AG09319 (cell line): ENCODE results near the gene RER1.

Experiments used
- DNase-seq: peaks from one replicate; pipeline ENCODE4 v3.0.0-alpha.2; 2010; ENCODE audit warnings: low read depth; ENCODE audit errors: extremely low read depth
- CTCF ChIP-seq: IDR thresholded peaks from 2 replicates; pipeline ENCODE4 v1.5.1; 2011; ENCODE audit warnings: low read depth, mild to moderate bottlenecking, inconsistent platforms, low read length, moderate library complexity

RER1 gene

GRCh38 chr1:2376261-2376741 lies 15.3 kb upstream of the RER1 start:
- no peak for DNase-seq
- TF ChIP-seq CTCF: no peak

DNA sequence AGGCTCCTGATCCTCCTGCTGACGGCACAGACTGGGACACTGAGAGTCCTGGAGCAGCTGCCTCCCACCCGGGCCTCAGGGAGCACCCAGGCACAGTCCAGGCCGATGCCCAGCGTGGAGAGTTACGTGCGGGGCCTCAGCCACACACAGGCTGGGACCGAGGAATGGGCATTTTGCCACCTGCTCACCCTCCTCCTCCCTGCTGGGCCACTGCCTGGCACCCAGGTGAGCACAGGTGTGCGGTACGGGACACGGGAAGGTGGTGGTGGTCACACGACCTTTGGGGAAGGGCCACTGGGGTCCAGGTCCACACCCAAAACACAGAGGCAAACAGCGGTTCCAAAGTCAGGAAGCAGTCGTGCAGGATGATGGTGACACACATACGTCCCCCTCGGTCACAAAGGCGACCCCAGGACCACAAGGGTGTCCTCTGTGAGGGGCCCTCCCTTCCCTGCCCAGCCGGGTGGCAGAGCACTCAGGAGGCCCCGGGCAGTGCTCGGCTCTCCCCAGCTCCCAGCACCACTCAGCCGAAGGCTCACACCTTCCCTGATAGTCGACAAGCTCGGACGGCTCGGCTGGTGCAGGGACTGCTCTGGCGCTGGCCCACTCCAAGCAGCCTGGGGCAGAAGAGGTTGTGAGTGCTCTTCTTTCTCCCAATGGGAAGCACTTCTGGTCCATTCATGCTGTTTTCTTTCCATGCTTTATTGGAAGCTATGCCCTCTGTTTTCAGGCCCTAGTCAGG lies 14.5 kb upstream of the RER1 start:
- TF ChIP-seq CTCF: no peak
- no peak for DNase-seq

GRCh38 chr1:2377751-2378440 lies 13.7 kb upstream of the RER1 start:
- DNase-seq: no peak
- no peak for TF ChIP-seq CTCF

DNA sequence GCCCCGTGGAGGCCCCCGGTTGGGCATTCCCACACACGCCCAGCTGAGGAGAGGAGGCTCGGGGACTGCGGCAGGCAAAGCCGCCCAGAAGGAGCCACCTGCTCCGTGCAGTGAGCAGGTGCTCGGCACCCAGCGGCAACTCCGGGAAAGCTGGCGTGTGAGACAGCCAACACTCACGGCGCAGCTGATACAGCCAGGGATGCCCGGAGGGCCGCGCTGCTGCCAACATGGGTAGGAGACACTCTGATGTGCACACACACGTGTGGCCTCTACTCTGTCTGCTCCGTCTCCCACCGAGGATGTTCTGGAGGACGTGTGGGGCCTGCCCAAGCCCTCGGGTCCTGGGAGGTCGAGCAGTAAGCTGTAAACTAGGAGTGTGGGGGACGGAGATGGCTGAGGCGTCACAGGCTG lies 13.2 kb upstream of the RER1 start:
- TF ChIP-seq CTCF: no peak
- no peak for DNase-seq

DNA sequence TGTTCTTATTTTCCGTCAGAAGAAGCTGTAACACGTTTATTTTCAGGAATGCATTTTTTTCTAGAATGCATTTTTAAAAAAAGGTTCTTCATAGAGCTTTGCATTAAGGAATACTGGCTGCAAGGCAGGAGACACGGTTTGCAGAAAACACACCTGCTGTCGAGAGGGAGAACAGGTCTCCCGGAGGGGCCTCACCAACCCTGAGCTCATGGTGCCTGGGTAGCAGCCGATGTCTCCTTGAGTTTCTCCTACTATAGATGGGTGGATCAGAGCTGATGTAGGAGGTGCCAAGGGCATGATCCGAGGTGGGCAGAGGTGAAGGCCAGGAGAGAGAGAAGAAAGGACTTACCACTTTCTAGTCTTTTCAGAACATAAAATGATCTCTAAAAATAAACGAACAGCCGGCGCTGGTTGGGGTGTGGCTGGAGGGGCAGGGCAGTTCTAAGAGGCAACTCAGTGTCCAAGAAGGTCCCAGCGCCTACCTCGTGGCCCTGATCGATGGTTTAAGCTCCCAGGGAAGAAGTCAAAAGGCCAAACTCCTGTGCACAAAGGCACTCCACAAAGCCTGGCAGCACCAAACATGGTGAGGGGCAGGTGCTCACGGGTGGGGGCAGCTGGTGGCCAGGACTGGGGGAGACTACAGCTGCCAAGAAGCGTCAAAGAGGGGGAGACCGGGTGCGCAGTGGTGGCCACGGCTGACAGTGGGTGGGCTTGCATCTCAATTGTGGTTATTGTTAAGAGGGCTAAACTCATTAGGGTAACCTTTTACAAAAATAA lies 12.5 kb upstream of the RER1 start:
- no peak for TF ChIP-seq CTCF
- DNase-seq: no peak

DNA sequence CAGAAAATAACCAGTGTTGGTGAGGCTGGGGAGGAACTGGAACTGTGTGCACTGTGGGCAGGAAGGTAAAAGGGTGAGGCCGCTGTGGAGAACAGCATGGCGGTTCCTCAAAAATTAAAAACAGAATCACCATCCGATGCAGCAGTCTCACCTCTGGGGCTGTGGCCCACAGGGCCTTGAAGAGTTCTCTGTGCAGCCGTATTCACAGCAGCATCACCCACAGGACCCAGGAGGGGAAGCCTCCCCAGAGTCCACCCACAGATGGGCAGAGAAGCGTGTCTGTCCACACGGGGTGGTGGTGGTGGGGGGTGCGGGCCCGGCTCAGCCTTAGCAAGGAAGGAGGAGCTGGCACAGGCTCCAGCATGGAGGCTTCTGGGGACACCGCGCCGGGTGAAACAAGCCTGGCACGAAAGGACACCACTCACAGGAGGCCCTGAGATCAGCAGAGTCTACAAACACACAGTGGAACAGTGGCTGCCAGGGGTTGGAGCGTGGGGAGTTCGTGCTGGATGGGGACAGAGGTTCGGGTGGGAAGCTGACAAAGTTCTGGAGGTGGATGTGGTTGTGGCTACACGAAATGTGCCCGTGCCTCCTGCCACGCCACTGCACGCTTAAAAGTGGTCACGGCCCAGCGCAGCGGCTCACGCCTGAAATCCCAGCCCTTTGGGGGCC lies 11.8 kb upstream of the RER1 start:
- DNase-seq: no peak
- no peak for TF ChIP-seq CTCF
